SJCRH30 (cell line): ENCODE results near the gene CBFA2T3. TPM values are rescaled to one million over a fixed set of nuclear protein-coding genes. Genes with fewer than 3 reads are reported as not detected.

Experiments
- DNase-seq, 2 experiments: peaks; one replicate each; pipeline ENCODE4 v3.0.0-alpha.2; 2015 to 2020
- H3K27ac ChIP-seq: fragments of 250-450 bp; sonication (Bioruptor Pico); 2 replicates; pipeline ENCODE4 v1.5.1; 2020; ENCODE audit warnings: mild to moderate bottlenecking, moderate library complexity
- H3K27me3 ChIP-seq: fragments of 250-450 bp; sonication (Bioruptor Pico); 2 replicates; pipeline ENCODE4 v1.5.1; 2020; ENCODE audit warnings: mild to moderate bottlenecking, moderate library complexity
- H3K36me3 ChIP-seq: fragments of 250-450 bp; sonication (Bioruptor Pico); 2 replicates; pipeline ENCODE4 v1.5.1; 2020; ENCODE audit warnings: mild to moderate bottlenecking, moderate library complexity
- H3K4me1 ChIP-seq: fragments of 250-450 bp; sonication (Bioruptor Pico); 2 replicates; pipeline ENCODE4 v1.5.1; 2020; ENCODE audit warnings: mild to moderate bottlenecking, moderate library complexity
- H3K4me3 ChIP-seq: fragments of 250-450 bp; sonication (Bioruptor Pico); 2 replicates; pipeline ENCODE4 v1.5.1; 2020; ENCODE audit warnings: mild to moderate bottlenecking, moderate library complexity
- H3K9me3 ChIP-seq: fragments of 250-450 bp; sonication (Bioruptor Pico); replicated peaks from 2 replicates; pipeline ENCODE4 v1.5.1; 2020; ENCODE audit warnings: mild to moderate bottlenecking, moderate library complexity
- total RNA-seq: library from RNA; depleted of rRNA; stranded (reverse); fragments of >200 nt; shearing (Covaris generic); gene quantifications from 2 replicates; pipeline ENCODE4 v1.2.3, GENCODE V29; 2014; rRNA removed

Gene CBFA2T3
- total RNA-seq, 1 experiment from 2014 or later, result 3.5 TPM

- no peak overlapping the region for H3K4me3 ChIP-seq
- H3K9me3 ChIP-seq, result no peaks in the 10 kb centered on the region
- no peak for DNase-seq
- H3K27me3 ChIP-seq, result no peaks in the 10 kb centered on the region
- H3K4me1 ChIP-seq, result no peaks in the 10 kb centered on the region
- H3K27ac ChIP-seq, result no peak overlapping the region
- H3K36me3 ChIP-seq, result no peaks in the 10 kb centered on the region
These were observed 146.7 kb downstream of the CBFA2T3 start for GRCh38 chr16:88830258-88830657.

DNA sequence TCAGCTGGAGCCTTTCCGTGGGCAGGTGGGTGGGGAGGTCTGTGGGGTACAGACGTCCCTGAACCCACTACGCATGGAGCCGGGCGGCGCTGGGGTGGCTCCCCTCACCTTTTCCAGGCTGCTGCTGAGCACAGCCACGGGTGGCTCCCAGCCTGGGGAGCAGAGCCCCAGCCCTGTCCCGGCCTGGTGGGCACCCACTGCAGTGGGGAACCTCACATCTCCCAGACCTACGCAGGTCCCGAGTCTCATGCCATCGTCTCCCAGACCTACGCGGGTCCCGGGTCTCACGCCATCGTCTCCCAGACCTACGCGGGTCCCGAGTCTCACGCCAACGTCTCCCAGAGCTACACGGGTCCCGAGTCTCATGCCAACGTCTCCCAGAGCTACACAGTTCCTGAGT is 148.3 kb downstream of the CBFA2T3 start:
- Histone ChIP-seq H3K27ac (no peak overlapping the region), H3K4me1 (no peaks in the 10 kb centered on the region), H3K36me3 (no peaks in the 10 kb centered on the region), H3K4me3 (no peak overlapping the region), H3K9me3 (no peaks in the 10 kb centered on the region), H3K27me3 (no peaks in the 10 kb centered on the region)
- DNase-seq, result no peak

- Histone ChIP-seq H3K27me3 (no peaks in the 10 kb centered on the region), H3K27ac (no peak overlapping the region), H3K4me1 (no peaks in the 10 kb centered on the region), H3K4me3 (no peak overlapping the region), H3K36me3 (no peaks in the 10 kb centered on the region), H3K9me3 (no peaks in the 10 kb centered on the region)
- DNase-seq, result no peak
These were observed 149.3 kb downstream of the CBFA2T3 start for GRCh38 chr16:88827727-88828126.

DNA sequence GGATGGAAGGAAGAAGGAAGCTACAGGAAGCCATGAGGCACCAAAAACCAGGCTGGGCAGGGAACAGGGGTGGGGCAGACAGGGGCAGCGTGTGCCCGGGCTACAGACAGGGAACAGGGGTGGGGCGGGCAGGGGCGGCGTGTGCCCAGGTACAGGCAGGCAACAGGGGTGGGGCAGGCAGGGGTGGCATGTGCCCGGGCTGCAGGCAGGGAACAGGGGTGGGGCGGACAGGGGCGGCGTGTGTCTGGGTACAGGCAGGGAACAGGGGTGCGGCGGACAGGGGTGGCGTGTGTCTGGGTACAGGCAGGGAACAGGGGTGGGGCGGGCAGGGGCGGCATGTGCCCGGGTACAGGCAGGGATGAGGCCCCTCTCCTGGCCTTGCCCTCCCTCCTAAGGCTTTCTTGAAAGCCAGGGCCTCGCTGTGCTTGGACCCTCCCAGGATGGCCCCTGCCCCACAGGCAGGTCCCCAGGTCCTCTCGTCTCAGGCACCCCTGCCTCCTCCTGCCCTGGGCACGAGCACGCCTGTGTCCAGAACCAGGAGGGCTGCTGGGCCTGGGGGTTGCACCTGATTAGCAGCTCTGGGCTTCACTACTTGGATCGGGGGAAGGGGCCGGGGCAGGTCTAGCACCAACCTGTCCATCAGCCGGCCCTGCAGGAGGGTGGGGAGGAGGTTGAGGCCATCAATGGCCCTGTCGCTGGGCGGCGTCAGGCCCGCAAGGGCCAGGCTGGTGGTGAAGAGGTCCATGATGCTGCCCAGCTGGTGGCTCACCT is 150.8 kb downstream of the CBFA2T3 start:
- no peaks in the 10 kb centered on the region for H3K4me1 ChIP-seq

GRCh38 chr16:88825146-88825545 is 151.9 kb downstream of the CBFA2T3 start:
- no peak overlapping the region for H3K27ac ChIP-seq
- no peak overlapping the region for H3K4me3 ChIP-seq
- no peaks in the 10 kb centered on the region for H3K4me1 ChIP-seq
- no peaks in the 10 kb centered on the region for H3K9me3 ChIP-seq
- no peak for DNase-seq
- H3K27me3 ChIP-seq, result no peaks in the 10 kb centered on the region
- H3K36me3 ChIP-seq, result no peaks in the 10 kb centered on the region

More for the DNA sequence above, 150.8 kb downstream of the CBFA2T3 start:
- no peaks in the 10 kb centered on the region for H3K36me3 ChIP-seq
- DNase-seq, result no peak
- H3K9me3 ChIP-seq, result no peaks in the 10 kb centered on the region
- H3K4me3 ChIP-seq, result no peak overlapping the region
- no peaks in the 10 kb centered on the region for H3K27me3 ChIP-seq
- H3K27ac ChIP-seq, result no peak overlapping the region

Other genes starting within 250 kb of the CBFA2T3 start
- 23.8 and 28.1 TPM in 2 replicates for gene PIEZO1, start 192.0 kb downstream of the CBFA2T3 start, total RNA-seq
- 24.3 and 27.2 TPM in 2 replicates for gene CDT1, start 173.4 kb downstream of the CBFA2T3 start, total RNA-seq
- gene APRT, start 165.3 kb downstream of the CBFA2T3 start, total RNA-seq, result 43.4 and 46.5 TPM in 2 replicates
- gene GALNS, start 120.3 kb downstream of the CBFA2T3 start, total RNA-seq, result 10.4 and 11.1 TPM in 2 replicates
- 34.3 and 36.9 TPM in 2 replicates for gene TRAPPC2L, start 120.1 kb downstream of the CBFA2T3 start, total RNA-seq
- gene PABPN1L, start 110.5 kb downstream of the CBFA2T3 start, total RNA-seq, result 0.25 TPM in 1 of 2 replicates, not detected in the other
- 9.2 and 11.8 TPM in 2 replicates for gene ACSF3, start 116.6 kb upstream of the CBFA2T3 start, total RNA-seq
- gene CDH15, start 194.5 kb upstream of the CBFA2T3 start, total RNA-seq, result 162 and 186 TPM in 2 replicates
- gene SLC22A31, start 223.3 kb upstream of the CBFA2T3 start, total RNA-seq, result 0.18 TPM in 1 of 2 replicates, not detected in the other
- 24.1 and 33.5 TPM in 2 replicates for gene ZNF778, start 240.5 kb upstream of the CBFA2T3 start, total RNA-seq